Astrocyte of the spinal cord (primary cell): Measurements from ENCODE around the gene PCBP3.

Source experiments
- DNase-seq: peaks from one replicate; pipeline ENCODE4 v3.0.0; 2011; ENCODE audit warnings: low read depth, low spot score
- H3K4me3 ChIP-seq: 2 replicates; pipeline ENCODE4 v1.5.1; 2011; ENCODE audit warnings: low read depth, mild to moderate bottlenecking, low read length, moderate library complexity
- CTCF ChIP-seq: IDR thresholded peaks from 2 replicates; pipeline ENCODE4 v1.5.1; 2012; ENCODE audit warnings: low read depth, mild to moderate bottlenecking, low read length, inconsistent platforms
- in situ Hi-C: cut with HindIII; loops from 2 replicates; pipeline ENCODE4 v1.10.0; 2017; ENCODE audit warnings: low sequenced_read_pairs

The PCBP3 gene

GRCh38 chr21:45822429-45823099, 179.0 kb downstream of the PCBP3 start:
- in situ Hi-C loops = no loop called here
- DNase-seq = no peak
- no peak overlapping the region for H3K4me3 ChIP-seq
- TF ChIP-seq CTCF = no peak

GRCh38 chr21:45823100-45823681, 179.7 kb downstream of the PCBP3 start:
- DNase-seq = no peak
- no peak for TF ChIP-seq CTCF
- in situ Hi-C loops = no loop called here
- H3K4me3 ChIP-seq = no peak overlapping the region

- no peak for DNase-seq
- no peak overlapping the region for H3K4me3 ChIP-seq
- in situ Hi-C loops = no loop called here
- no peak for TF ChIP-seq CTCF
Measured at GRCh38 chr21:45824546-45825215, 181.2 kb downstream of the PCBP3 start.

- H3K4me3 ChIP-seq = no peak overlapping the region
- no peak for TF ChIP-seq CTCF
- in situ Hi-C loops = no loop called here
- DNase-seq = no peak
Measured at GRCh38 chr21:45825219-45825618, 181.7 kb downstream of the PCBP3 start.

- TF ChIP-seq CTCF = no peak
- in situ Hi-C loops = no loop called here
- no peak for DNase-seq
- no peak overlapping the region for H3K4me3 ChIP-seq
Measured at GRCh38 chr21:45826676-45827301, 183.3 kb downstream of the PCBP3 start.

- no peak for TF ChIP-seq CTCF
- DNase-seq = no peak
- in situ Hi-C loops = no loop called here
Measured at GRCh38 chr21:45827302-45827692, 183.8 kb downstream of the PCBP3 start.

More at GRCh38 chr21:45827302-45827692, 183.8 kb downstream of the PCBP3 start:
- H3K4me3 ChIP-seq = no peak overlapping the region
